GM19025 (cell line): ENCODE results near the gene PRDM5.

Experiments
- ATAC-seq: cut with Tn5 transposase; IDR thresholded peaks from one replicate; pipeline ENCODE4 v1.9.1; 2021; ENCODE audit warnings: mild to moderate bottlenecking, low read depth, moderate library complexity; ENCODE audit not compliant: unreplicated experiment

PRDM5 gene

DNA sequence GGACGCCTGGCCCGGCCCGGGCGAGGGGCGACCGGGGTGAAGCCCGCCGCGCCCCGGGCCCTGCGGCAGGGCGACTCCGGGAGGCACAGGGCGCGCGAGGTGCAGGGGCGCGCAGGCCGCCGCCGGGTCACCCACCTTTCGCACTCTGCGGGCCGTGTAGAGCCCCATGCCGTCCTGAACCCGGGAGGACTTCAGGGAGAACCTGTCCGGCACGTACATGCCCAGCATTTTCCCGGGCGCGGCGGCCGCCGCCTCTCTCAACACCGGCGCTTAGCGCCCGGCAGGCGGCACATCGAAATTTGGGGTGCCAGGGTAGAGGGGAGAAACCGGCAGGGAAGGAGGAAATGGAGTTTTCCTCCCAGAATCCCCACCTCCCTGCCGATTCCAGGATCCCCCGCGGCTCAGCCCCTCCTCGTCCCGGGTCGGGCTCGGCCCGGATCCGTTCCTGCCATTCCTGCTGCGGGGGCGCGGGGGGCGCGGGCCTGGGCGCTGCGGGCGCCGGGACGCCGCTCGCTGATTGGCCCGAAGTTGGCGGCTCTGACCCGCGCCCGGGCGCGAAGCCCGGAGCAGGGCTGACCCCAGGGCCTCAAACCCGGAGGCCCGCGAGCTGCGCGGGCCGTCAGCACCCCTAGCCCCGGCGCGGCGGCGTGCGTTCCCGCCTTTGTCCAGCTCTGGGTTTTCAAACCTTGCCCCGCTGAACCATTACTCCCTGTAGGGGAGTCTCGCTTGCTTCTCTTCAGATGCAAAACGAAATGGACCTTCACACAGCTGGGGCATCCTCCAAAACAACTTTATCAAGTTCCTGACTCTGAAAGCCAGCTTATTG is at the start of gene PRDM5:
TSS of gene PRDM5 (minus strand) at position 346 of the 826 bp plus-strand sequence. CDS start at position 228, 118 bp downstream.
- no peak for ATAC-seq

DNA sequence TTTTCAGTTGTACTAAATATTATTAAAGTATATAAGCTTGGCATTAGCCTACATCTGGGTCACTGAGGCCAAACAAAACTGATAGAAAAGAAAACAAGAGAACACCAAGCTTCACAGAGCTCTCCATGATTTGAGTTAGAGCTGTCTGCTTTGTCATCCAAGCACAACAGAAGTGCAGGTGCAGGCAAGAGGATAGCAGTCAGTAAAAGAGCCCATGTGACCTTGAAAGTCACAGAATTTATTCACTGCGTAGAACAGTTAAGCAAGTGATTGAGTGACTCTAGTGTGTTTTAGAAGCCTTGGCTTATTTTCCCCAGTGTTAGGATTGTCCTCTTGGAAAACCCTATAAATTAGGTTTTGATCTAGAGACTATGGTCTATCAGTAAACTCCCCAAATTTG is 49.4 kb upstream of the PRDM5 start:
- no peak for ATAC-seq

DNA sequence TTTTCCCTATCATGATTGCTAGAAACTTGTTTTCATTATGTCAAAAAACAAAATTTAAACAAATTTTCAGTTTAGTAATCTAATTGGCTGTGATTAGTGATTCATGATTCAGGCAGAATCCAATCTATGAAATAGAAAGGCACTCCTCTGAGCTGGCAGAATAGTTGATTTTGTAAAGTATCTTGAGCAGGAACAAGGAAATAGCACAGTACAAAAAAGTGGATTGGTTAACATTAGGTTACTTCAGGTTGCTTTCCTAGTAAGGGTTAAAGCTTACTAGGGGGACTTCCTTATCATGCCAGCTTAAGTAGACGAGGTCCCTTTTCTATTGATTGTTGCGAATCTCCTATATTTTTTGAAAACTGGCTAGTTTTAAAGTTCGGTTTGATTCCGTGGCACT is 43.4 kb upstream of the PRDM5 start:
- ATAC-seq, result no peak

- ATAC-seq, result no peak
Observed at GRCh38 chr4:120964596-120964995, 42.1 kb upstream of the PRDM5 start.

- ATAC-seq, result no peak
Observed at GRCh38 chr4:120963449-120963848, 40.9 kb upstream of the PRDM5 start.

DNA sequence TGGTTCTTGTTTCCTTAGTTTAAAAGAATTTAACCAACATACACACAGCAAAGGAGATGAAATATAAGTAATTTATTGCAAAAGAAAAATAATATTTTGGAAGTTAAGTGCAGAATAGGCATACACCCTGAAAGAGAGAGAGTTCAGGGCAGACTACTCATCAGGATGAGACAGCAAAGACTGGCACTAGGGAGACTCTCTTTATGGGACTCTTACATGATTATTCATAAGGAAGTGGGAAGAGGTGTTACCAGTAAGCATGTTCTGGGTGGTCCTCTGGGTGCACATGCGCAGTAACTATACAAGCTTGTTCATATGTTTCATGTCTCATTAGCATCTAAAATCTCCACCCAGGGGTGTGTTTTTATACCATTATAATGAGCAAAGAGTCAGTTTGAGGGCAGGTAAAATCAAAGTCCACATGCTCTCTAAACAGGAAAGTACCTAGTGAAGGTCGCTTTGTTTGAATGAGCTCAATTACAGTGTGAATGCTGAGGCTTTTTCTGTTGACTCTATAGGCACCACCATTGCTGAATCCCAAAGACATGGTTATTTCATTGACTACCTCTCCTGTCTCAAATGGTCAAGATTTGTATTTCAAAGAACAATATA is 38.2 kb upstream of the PRDM5 start:
- ATAC-seq, result no peak

DNA sequence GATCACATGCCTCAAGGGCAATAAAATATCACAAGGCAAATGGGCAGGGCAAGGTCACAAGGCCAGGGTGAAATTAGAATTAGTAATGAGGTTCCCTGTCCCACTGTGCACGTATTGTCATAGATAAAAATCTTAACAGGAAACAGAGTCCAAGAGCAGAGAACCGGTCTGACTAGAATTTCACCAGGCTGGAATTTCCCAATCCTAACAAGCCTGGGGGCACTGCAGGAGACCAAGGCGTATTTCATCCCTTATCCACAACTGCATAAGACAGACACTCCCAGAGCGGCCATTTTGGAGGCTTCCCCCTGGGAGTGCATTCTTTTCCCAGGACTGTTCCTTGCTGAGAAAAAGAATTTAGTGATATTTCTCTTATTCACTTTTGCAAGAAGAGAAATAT is 25.9 kb upstream of the PRDM5 start:
- no peak for ATAC-seq

DNA sequence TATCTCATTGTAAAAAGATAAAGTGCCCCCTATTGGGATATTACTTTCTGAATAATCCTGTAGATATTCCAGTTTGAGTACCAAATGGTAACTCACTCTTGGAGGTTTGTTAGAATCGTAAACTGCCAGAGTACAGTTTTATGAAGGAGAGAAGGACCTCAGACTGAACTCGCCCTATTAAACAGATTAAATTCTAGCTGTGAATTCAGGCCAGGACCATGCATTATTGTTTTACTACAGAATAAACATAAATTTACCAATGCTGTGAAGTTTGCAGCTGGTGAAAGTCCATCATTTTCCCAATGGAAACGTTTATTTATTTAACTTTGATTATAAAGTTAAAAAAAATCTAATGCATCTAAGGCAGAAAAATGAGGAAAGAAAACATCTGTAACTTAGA is 20.2 kb upstream of the PRDM5 start:
- ATAC-seq, result no peak

- no peak for ATAC-seq
Observed at GRCh38 chr4:120940547-120940946, 18.0 kb upstream of the PRDM5 start.

DNA sequence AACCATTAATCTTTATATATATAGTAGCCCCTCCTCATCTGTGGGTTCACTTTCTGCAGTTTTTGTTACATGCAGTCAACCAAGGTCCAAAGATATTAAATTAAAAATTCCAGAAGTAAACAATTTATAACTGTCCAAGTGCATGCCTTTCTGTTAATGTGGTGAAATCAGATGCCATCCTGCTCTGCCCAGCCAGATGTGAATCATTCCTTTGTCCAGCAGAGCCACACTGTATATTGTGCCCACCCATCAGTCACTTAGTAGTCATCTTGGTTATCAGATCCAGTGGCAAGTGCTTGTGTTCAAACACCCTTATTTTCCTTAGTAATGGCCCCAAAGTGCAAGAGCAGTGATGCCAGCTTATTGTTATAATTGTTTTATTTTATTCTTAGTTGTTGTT is 17.2 kb upstream of the PRDM5 start:
- ATAC-seq, result no peak

GRCh38 chr4:120929847-120930246 is 7.3 kb upstream of the PRDM5 start:
- ATAC-seq, result no peak

GRCh38 chr4:120927801-120928409 is 5.4 kb upstream of the PRDM5 start:
- ATAC-seq, result no peak

DNA sequence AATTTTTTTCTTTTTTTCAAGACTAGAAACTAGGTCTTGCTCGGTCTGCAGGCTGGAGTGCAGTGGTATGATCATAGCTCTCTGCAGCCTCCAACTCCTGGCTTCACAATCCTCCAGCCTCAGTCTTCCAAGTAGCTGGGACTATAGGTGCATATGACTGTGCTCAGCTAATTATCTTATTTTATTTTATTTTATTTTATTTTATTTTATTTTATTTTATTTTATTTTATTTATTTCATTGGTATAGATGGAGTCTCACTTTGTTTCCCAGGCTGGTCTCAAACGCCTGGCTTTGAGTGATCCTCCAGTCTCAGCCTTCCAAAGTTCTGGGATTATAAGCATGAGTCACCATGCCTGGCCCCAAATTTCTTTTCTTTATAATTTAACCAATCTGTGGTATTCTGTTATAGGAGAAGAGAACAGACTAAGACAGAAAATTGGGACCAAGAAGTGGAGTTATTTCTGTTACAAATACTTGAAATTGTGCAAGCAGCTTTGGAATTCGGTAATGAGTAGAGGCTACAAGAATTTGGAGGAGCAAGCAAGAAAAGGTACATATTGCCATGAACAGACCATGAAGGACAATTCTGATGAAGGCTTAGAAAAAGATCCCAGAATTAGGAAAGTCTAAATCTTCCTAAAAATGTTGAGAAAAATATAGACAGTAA is 4.0 kb upstream of the PRDM5 start:
- no peak for ATAC-seq

DNA sequence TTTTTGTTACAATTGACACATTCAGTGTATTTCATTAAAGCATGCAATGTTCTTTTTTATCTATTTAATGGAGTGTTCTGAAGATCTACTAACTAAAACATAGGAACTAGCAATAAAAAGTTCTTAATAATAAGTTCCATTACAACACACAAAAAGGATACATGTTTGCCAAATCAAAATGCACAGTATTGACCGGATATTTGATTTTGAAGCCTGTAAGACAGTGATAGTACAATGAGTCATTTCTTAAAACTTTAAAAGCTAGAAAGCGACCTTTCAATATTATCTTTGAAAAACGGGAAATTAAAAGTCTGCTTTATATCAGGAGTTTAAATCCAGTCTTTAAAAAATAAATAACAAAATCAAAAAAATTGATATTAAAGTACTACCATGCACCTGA is 2.4 kb upstream of the PRDM5 start:
- ATAC-seq, result no peak

DNA sequence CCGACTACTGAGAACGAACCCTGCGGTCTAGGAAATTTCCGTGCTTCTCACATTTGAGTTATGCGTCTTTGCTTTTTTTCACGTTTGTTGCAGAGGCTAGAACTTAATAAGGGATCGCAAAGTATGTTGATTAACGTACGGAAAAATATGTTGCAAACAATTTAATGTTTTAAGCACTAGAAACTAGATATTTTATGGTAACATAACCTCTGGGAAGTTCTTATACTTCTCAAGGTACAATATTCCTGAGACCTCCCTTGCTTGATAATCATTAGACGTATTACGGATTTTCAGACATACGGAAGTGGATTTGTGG is 639 bp upstream of the PRDM5 start:
- ATAC-seq, result no peak

GRCh38 chr4:120921456-120922380 is 808 bp downstream of the PRDM5 start:
- ATAC-seq, result no peak

- no peak for ATAC-seq
Observed at GRCh38 chr4:120920666-120921065, 1.9 kb downstream of the PRDM5 start.

GRCh38 chr4:120919358-120919757 is 3.2 kb downstream of the PRDM5 start:
- no peak for ATAC-seq

- ATAC-seq, result no peak
Observed at GRCh38 chr4:120918788-120919187, 3.7 kb downstream of the PRDM5 start.

DNA sequence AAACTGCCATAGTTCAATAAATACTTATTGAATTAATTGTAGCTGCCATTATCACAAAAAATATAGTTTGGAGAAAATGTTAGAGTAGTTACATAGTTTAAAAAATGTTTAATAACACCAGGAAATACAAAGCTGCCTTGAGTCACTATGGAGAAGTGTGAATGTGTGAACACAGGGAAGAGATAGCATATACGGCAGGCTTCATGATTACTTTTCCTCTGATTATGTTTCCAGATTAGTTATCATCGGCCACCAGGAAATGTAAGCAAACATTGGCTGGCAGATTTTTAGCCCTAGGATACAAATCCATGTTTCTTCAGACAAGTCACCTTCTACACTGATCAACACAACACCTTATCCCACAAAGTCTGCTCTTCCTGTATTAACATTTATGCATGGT is 4.4 kb downstream of the PRDM5 start:
- ATAC-seq, result no peak
